HEK293 (cell line): ENCODE results near the gene GALT.

Source experiments
- GLI2 ChIP-seq: fragments of 450-650 bp; formaldehyde crosslinking; IDR thresholded peaks from 2 replicates; pipeline ENCODE4; 2017; ENCODE audit warnings: missing biosample characterization, missing genetic modification characterization, low read depth, borderline replicate concordance
- RBAK ChIP-seq: fragments of 450-650 bp; formaldehyde crosslinking; IDR thresholded peaks from 2 replicates; pipeline ENCODE4 v1.5.1; 2016; ENCODE audit warnings: missing biosample characterization, missing genetic modification characterization
- ZNF398 ChIP-seq: fragments of 450-650 bp; formaldehyde crosslinking; IDR thresholded peaks from 2 replicates; pipeline ENCODE4 v1.5.1; 2017; ENCODE audit warnings: missing biosample characterization, missing genetic modification characterization
- TF ChIP-seq, protein P1 (sequence below): fragments of 450-650 bp; formaldehyde crosslinking; IDR thresholded peaks from 2 replicates; pipeline ENCODE4 v1.5.1; 2016; ENCODE audit warnings: missing biosample characterization, missing genetic modification characterization

GRCh38 chr9:34658461-34658860 lies 12.0 kb downstream of the GALT start:
- TF ChIP-seq ZNF398 (tag by site-specific recombination), result no peak
- no peak for TF ChIP-seq RBAK (tag by site-specific recombination)
- TF ChIP-seq, protein P1, sequence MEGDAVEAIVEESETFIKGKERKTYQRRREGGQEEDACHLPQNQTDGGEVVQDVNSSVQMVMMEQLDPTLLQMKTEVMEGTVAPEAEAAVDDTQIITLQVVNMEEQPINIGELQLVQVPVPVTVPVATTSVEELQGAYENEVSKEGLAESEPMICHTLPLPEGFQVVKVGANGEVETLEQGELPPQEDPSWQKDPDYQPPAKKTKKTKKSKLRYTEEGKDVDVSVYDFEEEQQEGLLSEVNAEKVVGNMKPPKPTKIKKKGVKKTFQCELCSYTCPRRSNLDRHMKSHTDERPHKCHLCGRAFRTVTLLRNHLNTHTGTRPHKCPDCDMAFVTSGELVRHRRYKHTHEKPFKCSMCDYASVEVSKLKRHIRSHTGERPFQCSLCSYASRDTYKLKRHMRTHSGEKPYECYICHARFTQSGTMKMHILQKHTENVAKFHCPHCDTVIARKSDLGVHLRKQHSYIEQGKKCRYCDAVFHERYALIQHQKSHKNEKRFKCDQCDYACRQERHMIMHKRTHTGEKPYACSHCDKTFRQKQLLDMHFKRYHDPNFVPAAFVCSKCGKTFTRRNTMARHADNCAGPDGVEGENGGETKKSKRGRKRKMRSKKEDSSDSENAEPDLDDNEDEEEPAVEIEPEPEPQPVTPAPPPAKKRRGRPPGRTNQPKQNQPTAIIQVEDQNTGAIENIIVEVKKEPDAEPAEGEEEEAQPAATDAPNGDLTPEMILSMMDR (tag by site-specific recombination), result no peak
- TF ChIP-seq GLI2, result no peak
